Ectodermal cell (in vitro differentiated cells): Measurements from ENCODE around the gene SUGCT.

ENCODE experiments used
- H3K27ac ChIP-seq: 2 replicates; pipeline ENCODE4 v1.7.0; 2013; ENCODE audit warnings: mild to moderate bottlenecking, low read depth, low read length; ENCODE audit not compliant: insufficient read depth, poor library complexity, severe bottlenecking
- H3K27me3 ChIP-seq: 2 replicates; pipeline ENCODE4 v1.7.0; 2013; ENCODE audit warnings: mild to moderate bottlenecking, low read length; ENCODE audit not compliant: insufficient read depth, control insufficient read depth, poor library complexity, severe bottlenecking
- H3K36me3 ChIP-seq: one replicate; pipeline ENCODE4 v1.7.0; 2013; ENCODE audit warnings: low read length; ENCODE audit not compliant: control insufficient read depth, insufficient read depth
- H3K4me1 ChIP-seq: one replicate; pipeline ENCODE4 v1.7.0; 2013; ENCODE audit warnings: low read length; ENCODE audit not compliant: control insufficient read depth, insufficient read depth
- H3K4me3 ChIP-seq: 2 replicates; pipeline ENCODE4 v1.7.0; 2013; ENCODE audit warnings: low read depth, low read length, control low read depth; ENCODE audit not compliant: insufficient read depth
- H3K9me3 ChIP-seq: 2 replicates; pipeline ENCODE4 v1.7.0; 2013; ENCODE audit warnings: mild to moderate bottlenecking, low read length, moderate library complexity; ENCODE audit not compliant: control insufficient read depth
- WGBS, 2 experiments: methylation state at CpG; one replicate each; pipeline ENCODE4 v1.1.7; 2013; ENCODE audit warnings: missing lambda C conversion rate in 2 of 2; 5-methylcytosine and 5-hydroxymethylcytosine counted together

Gene SUGCT

DNA sequence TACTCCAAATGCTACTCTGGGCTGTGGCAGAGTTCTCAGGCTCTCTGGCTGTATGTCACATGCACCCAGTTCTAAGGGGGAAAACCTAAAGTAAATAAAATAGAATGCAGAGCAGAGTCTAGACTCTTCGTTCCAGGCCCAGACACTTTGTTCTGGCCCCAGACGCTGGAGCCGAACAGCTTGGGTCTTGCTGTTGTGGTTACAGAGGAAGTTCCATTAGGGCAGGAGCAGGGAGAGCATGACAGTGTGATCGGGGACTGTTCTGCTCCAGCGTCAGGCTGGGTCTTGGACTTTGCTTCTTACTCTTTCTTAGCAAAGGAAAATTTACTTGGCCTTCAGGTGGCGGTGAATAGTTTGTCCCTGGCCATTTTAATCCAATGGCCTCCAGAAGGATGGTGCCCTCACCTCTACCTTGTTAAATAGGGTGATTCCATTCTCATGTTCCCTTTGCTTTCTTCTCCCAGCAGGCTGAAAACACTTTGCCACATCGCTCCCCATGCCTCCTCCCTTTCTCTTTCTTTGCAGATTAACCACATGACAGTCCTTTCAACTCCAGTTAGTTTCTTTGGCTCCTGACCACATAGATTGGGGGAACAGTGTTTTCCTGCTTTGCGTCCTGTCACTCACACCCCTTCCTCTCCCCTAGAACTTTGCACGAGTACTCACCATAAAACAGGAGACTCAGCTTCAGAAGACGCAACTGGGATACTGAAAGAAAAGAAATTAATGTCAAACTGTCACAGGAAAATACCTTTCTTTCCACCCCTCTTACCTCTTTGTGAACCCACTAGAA lies 730.8 kb downstream of the SUGCT start:
- Histone ChIP-seq H3K27ac (no peak overlapping the region), H3K9me3 (peaks cover 5% of the 10 kb centered on the region), H3K4me1 (peaks cover 3% of the 10 kb centered on the region), H3K27me3 (no peaks in the 10 kb centered on the region), H3K36me3 (no peaks in the 10 kb centered on the region), H3K4me3 (no peak overlapping the region)
- WGBS, 2 experiments, result 72 to 80% methylated on average over 10 of the region's 10 CpGs

- Histone ChIP-seq H3K27me3 (no peaks in the 10 kb centered on the region), H3K4me1 (peaks cover 3% of the 10 kb centered on the region), H3K27ac (no peak overlapping the region), H3K36me3 (no peaks in the 10 kb centered on the region), H3K4me3 (no peak overlapping the region), H3K9me3 (peaks cover 5% of the 10 kb centered on the region)
- WGBS, 2 experiments, result 69 to 79% methylated on average over 10 of the region's 10 CpGs
Measured at GRCh38 chr7:40866601-40867000, 731.8 kb downstream of the SUGCT start.

GRCh38 chr7:40870108-40870507 lies 735.3 kb downstream of the SUGCT start:
- H3K27ac ChIP-seq, result no peak overlapping the region
- H3K9me3 ChIP-seq, result peaks cover 5% of the 10 kb centered on the region
- H3K36me3 ChIP-seq, result no peaks in the 10 kb centered on the region
- peaks cover 3% of the 10 kb centered on the region for H3K4me1 ChIP-seq
- H3K4me3 ChIP-seq, result no peak overlapping the region
- no peaks in the 10 kb centered on the region for H3K27me3 ChIP-seq

DNA sequence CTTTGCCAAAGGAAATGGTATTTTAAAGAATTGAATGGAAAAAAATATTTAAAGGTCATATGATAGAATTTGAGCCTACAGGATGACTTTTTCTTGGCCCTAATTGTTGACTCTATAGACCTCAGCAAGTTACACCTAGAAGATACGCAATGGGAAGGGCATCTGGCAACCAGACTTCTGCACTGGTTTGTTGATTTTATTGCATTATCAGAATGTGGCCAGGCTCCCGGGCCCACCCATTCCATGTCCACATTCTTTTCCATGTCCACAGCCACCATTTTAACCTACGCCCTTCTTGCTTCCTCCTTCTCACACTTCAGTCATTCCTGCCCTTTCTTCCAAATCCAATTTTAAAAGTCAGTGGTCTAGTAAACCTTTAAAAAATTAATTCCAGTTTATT lies 738.4 kb downstream of the SUGCT start:
- 90 to 94% methylated on average over 3 of the region's 3 CpGs for WGBS, 2 experiments
- H3K4me3 ChIP-seq, result no peak overlapping the region
- no peak overlapping the region for H3K27ac ChIP-seq
- no peaks in the 10 kb centered on the region for H3K4me1 ChIP-seq
- no peaks in the 10 kb centered on the region for H3K27me3 ChIP-seq
- peaks cover 5% of the 10 kb centered on the region for H3K9me3 ChIP-seq
- H3K36me3 ChIP-seq, result no peaks in the 10 kb centered on the region

- Histone ChIP-seq H3K27me3 (no peaks in the 10 kb centered on the region), H3K36me3 (no peaks in the 10 kb centered on the region), H3K4me3 (no peak overlapping the region), H3K9me3 (no peaks in the 10 kb centered on the region), H3K4me1 (no peaks in the 10 kb centered on the region), H3K27ac (no peak overlapping the region)
- WGBS, 2 experiments, result 88 to 96% methylated on average over 3 of the region's 4 CpGs
Measured at GRCh38 chr7:40874756-40875155, 740.0 kb downstream of the SUGCT start.

DNA sequence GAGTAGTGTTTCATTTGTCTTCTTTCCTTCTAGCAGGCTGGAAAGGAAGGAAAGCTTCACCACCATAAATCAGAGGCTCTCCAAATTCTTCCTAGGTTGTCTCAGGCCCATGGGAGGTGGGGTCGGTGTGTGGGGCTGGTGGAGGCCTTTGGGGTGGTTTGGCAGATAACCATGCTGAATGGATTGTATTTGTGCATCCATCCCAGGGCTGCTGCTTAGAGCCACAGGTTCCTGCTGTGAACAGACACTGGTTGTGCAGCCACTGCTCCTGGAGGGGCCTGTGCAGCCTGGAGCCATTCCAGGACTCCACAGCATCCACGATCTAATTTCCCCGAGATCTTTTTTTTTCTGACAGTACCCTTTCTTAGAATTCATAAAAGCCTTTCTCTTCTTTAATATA lies 741.8 kb downstream of the SUGCT start:
- Histone ChIP-seq H3K4me1 (no peaks in the 10 kb centered on the region), H3K9me3 (no peaks in the 10 kb centered on the region), H3K4me3 (no peak overlapping the region), H3K27ac (no peak overlapping the region), H3K36me3 (no peaks in the 10 kb centered on the region), H3K27me3 (no peaks in the 10 kb centered on the region)
- 86 to 90% methylated on average over 3 of the region's 3 CpGs for WGBS, 2 experiments

DNA sequence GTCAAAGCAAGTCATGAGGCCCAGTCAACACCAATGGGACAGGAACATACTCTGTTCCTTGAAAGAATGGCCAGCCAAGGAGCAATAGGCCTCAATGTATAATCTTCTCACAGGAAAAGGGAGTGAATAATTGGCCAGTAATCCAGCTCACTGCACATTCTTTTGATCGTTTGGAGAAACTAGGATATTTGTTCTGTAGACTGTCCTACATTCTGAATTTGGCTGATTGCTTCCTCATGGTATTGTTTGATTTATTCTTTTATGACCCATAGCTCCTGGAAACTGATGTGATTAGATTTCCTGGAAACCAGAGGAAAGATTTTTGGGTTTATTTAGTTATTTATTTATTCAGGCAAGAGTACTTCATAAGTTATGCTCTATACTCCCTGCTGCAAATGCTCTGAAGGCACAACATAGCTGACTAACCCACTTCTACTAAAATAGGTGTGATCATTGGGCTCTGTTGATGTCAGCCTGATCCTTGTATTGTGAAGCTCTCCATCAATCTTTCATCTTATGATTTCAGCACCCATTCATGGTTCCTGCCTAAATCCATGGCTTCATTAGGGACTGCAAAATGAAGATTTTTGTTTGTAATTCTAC lies 745.2 kb downstream of the SUGCT start:
- Histone ChIP-seq H3K4me1 (no peaks in the 10 kb centered on the region), H3K9me3 (no peaks in the 10 kb centered on the region), H3K27ac (no peak overlapping the region), H3K27me3 (no peaks in the 10 kb centered on the region), H3K36me3 (no peaks in the 10 kb centered on the region), H3K4me3 (no peak overlapping the region)
- WGBS, 2 experiments, result 90 to 94% methylated on average over 1 of the region's 1 CpG

DNA sequence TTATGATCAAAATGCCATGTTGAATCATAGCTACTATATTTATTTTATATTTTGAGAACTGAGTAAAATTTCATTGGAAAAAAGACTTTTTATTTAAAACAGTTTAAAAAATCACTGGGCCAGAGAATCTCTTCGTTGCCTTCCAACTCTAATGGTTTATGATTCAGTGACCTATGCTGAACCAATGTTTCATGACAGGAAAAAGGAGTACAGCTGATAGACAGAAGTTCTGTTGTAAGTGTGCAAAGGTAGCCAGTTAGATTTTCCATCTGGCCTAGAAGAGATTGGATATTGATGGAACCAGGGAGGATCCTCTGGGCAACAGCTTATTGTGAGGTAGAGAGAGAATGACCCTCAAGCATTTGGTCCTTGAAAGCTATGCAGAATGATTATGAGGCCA lies 745.8 kb downstream of the SUGCT start:
- Histone ChIP-seq H3K27ac (no peak overlapping the region), H3K27me3 (no peaks in the 10 kb centered on the region), H3K4me1 (no peaks in the 10 kb centered on the region), H3K4me3 (no peak overlapping the region), H3K9me3 (no peaks in the 10 kb centered on the region), H3K36me3 (no peaks in the 10 kb centered on the region)
- WGBS, 2 experiments, result 95% methylated on average over 1 of the region's 1 CpG

DNA sequence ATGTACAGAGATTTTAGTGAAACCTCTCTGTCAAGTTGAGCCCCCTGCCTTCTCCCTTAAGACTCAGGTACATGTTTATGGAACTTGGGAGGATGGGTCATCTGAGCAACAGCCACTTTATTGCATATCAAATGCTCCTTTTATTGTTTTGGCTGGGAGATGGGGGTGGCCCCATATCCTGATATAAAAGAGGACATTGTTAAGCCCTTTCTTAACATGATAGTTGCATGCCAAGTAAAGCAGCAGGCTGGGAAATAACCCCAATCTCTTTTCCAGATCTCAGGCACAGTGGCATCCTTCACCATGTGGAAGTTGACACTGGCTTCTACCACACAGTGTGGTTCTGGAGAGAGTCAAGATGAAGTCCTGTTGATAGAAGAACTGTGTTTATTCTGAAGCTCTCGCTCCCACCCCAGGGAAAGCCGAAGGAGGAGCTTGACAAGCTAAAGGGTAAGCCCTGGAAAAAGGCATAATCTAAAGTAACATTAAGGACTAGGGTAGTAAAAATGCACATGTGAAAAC lies 746.7 kb downstream of the SUGCT start:
- Histone ChIP-seq H3K27ac (no peak overlapping the region), H3K4me1 (no peaks in the 10 kb centered on the region), H3K9me3 (no peaks in the 10 kb centered on the region), H3K27me3 (no peaks in the 10 kb centered on the region), H3K4me3 (no peak overlapping the region), H3K36me3 (no peaks in the 10 kb centered on the region)
- 97 to 98% methylated on average over 2 of the region's 2 CpGs for WGBS, 2 experiments

DNA sequence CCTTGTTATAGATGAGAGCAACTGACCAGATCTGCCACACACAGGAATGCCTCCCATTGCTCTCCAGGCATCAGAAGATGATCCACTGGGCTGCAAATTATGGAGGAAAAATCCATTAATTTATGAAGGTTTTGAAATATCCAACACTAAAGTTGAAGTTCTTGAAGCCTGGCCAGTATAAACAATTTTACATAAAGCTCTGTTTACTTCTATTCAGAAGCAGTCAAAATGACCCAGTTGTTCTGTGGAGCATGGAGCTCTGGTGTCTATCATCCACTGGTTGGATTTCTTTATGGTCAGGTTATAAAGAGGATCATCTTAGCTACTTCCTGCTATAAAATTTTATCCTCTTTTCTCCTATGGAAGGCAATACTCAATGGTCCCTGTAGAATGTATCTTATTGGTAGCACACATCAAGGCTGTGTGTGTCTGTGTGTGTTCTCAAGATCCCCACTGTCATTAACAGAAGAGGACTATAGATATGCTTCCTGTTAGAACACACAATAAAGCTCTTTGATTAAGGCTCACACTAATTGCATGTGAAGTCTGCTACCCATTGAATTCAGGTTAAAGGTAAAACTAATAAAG lies 747.4 kb downstream of the SUGCT start:
- Histone ChIP-seq H3K4me3 (no peak overlapping the region), H3K27ac (no peak overlapping the region), H3K9me3 (no peaks in the 10 kb centered on the region), H3K36me3 (no peaks in the 10 kb centered on the region), H3K27me3 (no peaks in the 10 kb centered on the region), H3K4me1 (no peaks in the 10 kb centered on the region)
